Mucosa of descending colon (tissue), 3 donors: Measurements from ENCODE around the gene TRPM3. TPM values are rescaled to one million over a fixed set of nuclear protein-coding genes. Genes with fewer than 3 reads are reported as not detected.

ENCODE experiments used
- ATAC-seq: fragments of 200-7000 bp; cut with Tn5 transposase; one replicate; pipeline ENCODE4 v1.9.1; 2020; ENCODE audit warnings: mild to moderate bottlenecking, moderate library complexity
- DNase-seq, 3 donors: peaks; one replicate each; pipeline ENCODE4 v3.0.0-alpha.2; 2020
- H3K36me3 ChIP-seq: fragments of 200-600 bp; one replicate; pipeline ENCODE4 v1.8.0; 2021; ENCODE audit warnings: low read depth, mild to moderate bottlenecking
- H3K4me1 ChIP-seq: fragments of 200-600 bp; one replicate; pipeline ENCODE4 v1.8.0; 2021; ENCODE audit warnings: low read depth, mild to moderate bottlenecking
- H3K4me3 ChIP-seq: fragments of 200-600 bp; one replicate; pipeline ENCODE4 v1.8.0; 2021; ENCODE audit warnings: mild to moderate bottlenecking
- H3K9me3 ChIP-seq: fragments of 200-600 bp; one replicate; pipeline ENCODE4 v1.8.0; 2021; ENCODE audit warnings: mild to moderate bottlenecking
- CTCF ChIP-seq: fragments of 200-600 bp; IDR thresholded peaks from one replicate; pipeline ENCODE4 v1.8.0; 2022; ENCODE audit warnings: antibody characterized with exemption, mild to moderate bottlenecking
- intact Hi-C, 2 donors: fragments of 100-400 bp; cut with DNase I in 1 of 2; cut with micrococcal nuclease in 1 of 2; formaldehyde crosslinking; loops; one replicate each; pipeline versions ENCODE4 v1.11.0 to v1.11.1; 2022; cut with DNase I, micrococcal nuclease
- total RNA-seq, 3 donors: library from RNA; stranded (reverse); fragmentation: NEBNext Ultra II Directional in 2 of 3; extraction: Animal tissue kit (Norgen Biotek cat#: 25700) in 2 of 3; gene quantifications; one replicate each; pipeline versions ENCODE4 v1.2.1 to v1.2.4, GENCODE V29; 2021 to 2023
- donor health status: DM: no; HTN: no; CAD: no; lungs with moderate emphysema.
- donor health status: DM: no; HTN: no; CAD: no.
- donor health status: DM: no; HTN: yes; CAD: no.

TRPM3 gene
- total RNA-seq, 3 donors from 2014 or later, result 0.29 to 0.55 (median 0.51) TPM

- intact Hi-C loops, result no loop called here
- no peak for TF ChIP-seq CTCF
- no peak for DNase-seq
- H3K4me3 ChIP-seq, result no peak overlapping the region
- no peaks in the 10 kb centered on the region for H3K36me3 ChIP-seq
- H3K4me1 ChIP-seq, result peaks cover 7% of the 10 kb centered on the region
- no peak for ATAC-seq
- H3K9me3 ChIP-seq, result no peaks in the 10 kb centered on the region
These were observed 540.0 kb downstream of the TRPM3 start for GRCh38 chr9:70581214-70581954.

DNA sequence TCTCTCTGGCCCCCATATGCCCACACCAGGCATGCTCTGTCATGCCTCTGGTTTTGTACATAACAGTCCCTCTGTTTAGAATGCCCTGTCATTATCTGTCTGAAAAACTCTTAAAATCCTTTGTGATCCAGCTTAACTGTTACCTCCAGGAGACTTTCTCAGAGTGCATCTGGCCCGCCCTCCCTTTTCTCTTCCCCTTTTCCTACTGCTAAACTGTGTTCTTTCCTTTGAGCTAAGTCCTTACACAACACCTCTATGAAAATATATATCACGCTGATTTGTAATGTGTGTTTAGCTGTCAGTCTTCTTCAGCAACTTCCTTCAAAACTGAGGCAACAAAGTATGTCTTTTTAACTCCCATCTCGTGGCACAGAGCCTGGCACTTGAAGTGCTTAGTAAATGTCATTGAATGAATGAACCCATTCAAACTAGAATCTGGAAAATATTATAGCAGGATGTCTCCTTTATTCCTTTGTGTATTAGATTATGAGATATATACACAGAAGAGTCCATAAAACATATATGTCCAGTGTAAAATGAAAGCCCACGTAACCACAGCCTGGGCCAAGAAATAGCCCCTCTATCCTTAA, 540.7 kb downstream of the TRPM3 start:
- TF ChIP-seq CTCF, result no peak
- Histone ChIP-seq H3K36me3 (no peaks in the 10 kb centered on the region), H3K4me1 (peaks cover 7% of the 10 kb centered on the region), H3K4me3 (no peak overlapping the region), H3K9me3 (no peaks in the 10 kb centered on the region)
- ATAC-seq (no peak), DNase-seq (no peak)
- intact Hi-C loops, result no loop called here

DNA sequence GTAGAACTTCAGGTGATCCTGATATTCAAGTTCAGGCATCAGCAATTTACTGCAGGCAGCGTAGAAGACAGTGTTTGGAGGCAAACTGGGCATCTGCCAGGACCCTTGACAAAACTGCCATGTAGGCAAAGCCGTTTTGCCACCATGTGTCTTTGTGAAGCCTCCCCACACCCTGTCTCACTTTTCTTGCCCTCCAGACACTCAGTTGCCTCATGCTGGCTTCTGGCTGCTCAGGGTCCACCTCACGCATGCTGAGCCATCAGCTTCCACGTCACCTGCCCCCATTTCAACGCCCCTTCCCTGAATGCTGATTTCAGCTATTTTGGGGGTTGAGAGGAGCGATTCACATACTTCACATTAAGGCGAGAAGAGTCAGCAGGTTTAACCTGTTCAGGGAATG, 541.7 kb downstream of the TRPM3 start:
- no peaks in the 10 kb centered on the region for H3K9me3 ChIP-seq
- peaks cover 7% of the 10 kb centered on the region for H3K4me1 ChIP-seq
- intact Hi-C loops, result no loop called here
- no peaks in the 10 kb centered on the region for H3K36me3 ChIP-seq
- no peak overlapping the region for H3K4me3 ChIP-seq
- TF ChIP-seq CTCF, result no peak
- no peak for DNase-seq
- no peak for ATAC-seq

GRCh38 chr9:70578720-70579119, 542.7 kb downstream of the TRPM3 start:
- H3K36me3 ChIP-seq, result no peaks in the 10 kb centered on the region
- no peak overlapping the region for H3K4me3 ChIP-seq
- no peak for DNase-seq
- intact Hi-C loops, result no loop called here
- no peak for ATAC-seq
- no peak for TF ChIP-seq CTCF
- no peaks in the 10 kb centered on the region for H3K9me3 ChIP-seq
- peaks cover 7% of the 10 kb centered on the region for H3K4me1 ChIP-seq

DNA sequence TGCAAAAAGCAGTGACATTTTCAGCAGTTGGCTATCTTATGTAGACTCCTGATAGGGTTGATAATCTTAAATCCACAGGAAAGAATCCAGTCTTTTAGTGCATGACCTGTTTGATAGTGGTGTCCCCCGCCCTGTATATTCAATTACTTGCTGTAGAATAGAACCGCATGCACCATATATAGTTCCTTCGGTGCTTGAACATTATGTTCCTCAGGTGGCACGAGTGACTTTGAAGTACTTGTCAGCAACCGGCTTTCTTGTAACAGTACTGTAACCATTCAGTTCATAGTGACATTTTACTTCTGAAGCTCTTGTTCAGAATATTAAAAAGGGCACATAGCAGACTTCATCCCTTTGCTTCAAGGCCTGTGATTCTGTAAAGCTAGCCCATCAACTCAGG, 543.8 kb downstream of the TRPM3 start:
- Histone ChIP-seq H3K9me3 (no peaks in the 10 kb centered on the region), H3K4me3 (no peak overlapping the region), H3K36me3 (no peaks in the 10 kb centered on the region), H3K4me1 (peaks cover 7% of the 10 kb centered on the region)
- intact Hi-C loops, result no loop called here
- TF ChIP-seq CTCF, result no peak
- ATAC-seq, result no peak
- DNase-seq, result no peak
